HL-60 (cell line): Measurements from ENCODE around the gene KCNF1.

Experiments
- CTCF ChIP-seq: IDR thresholded peaks from one replicate; pipeline ENCODE4 v1.5.1; 2011; ENCODE audit warnings: low read length, control low read depth, inconsistent platforms; ENCODE audit not compliant: insufficient read depth
- POLR2AphosphoS5 ChIP-seq: IDR thresholded peaks from 2 replicates; pipeline ENCODE4 v1.6.1; 2012; ENCODE audit warnings: low read depth
- REST ChIP-seq: IDR thresholded peaks from 2 replicates; pipeline ENCODE4 v1.6.1; 2012; ENCODE audit warnings: low read depth; ENCODE audit not compliant: insufficient replicate concordance

- no peak for TF ChIP-seq CTCF
- no peak for TF ChIP-seq REST
- no peak for TF ChIP-seq POLR2AphosphoS5
Measured at GRCh38 chr2:10891390-10891789, 20.3 kb upstream of the KCNF1 start.
